Liver (tissue), 9 donors: Measurements from ENCODE around the gene UNC5B. TPM values are rescaled to one million over a fixed set of nuclear protein-coding genes. Genes with fewer than 3 reads are reported as not detected.

Experiments
- DNase-seq: peaks from one replicate; pipeline ENCODE4 v3.0.0-alpha.2; 2017; ENCODE audit warnings: low spot score
- H3K27ac ChIP-seq, 2 donors: one replicate each; pipeline ENCODE4 v1.7.0; 2013; ENCODE audit warnings: inconsistent platforms in 2 of 2, low read length in 2 of 2, control low read depth in 1 of 2, low read depth in 1 of 2, mild to moderate bottlenecking in 1 of 2
- H3K27me3 ChIP-seq, 4 donors: one replicate each; pipeline versions ENCODE4 v1.6.1 to v1.7.0; 2013; ENCODE audit warnings: low read length in 3 of 4, inconsistent platforms in 1 of 4, mild to moderate bottlenecking in 1 of 4, moderate library complexity in 1 of 4; ENCODE audit not compliant: control insufficient read depth in 4 of 4, insufficient read depth in 4 of 4
- H3K36me3 ChIP-seq, 4 donors: one replicate each; pipeline versions ENCODE4 v1.6.1 to v1.7.0; 2013; ENCODE audit warnings: low read length in 3 of 4, mild to moderate bottlenecking in 3 of 4, low read depth in 1 of 4, moderate library complexity in 1 of 4; ENCODE audit not compliant: control insufficient read depth in 4 of 4, insufficient read depth in 3 of 4
- H3K4me1 ChIP-seq, 4 donors: one replicate each; pipeline versions ENCODE4 v1.6.1 to v1.7.0; 2013; ENCODE audit warnings: low read length in 3 of 4, mild to moderate bottlenecking in 3 of 4, moderate library complexity in 1 of 4; ENCODE audit not compliant: control insufficient read depth in 4 of 4, insufficient read depth in 4 of 4
- H3K4me3 ChIP-seq, 3 donors: one replicate each; pipeline versions ENCODE4 v1.6.1 to v1.7.0; 2013; ENCODE audit warnings: low read length in 3 of 3, control low read depth in 1 of 3, low read depth in 1 of 3, mild to moderate bottlenecking in 1 of 3
- H3K9ac ChIP-seq, 2 donors: one replicate each; pipeline ENCODE4 v1.7.0; 2013; ENCODE audit warnings: low read length in 2 of 2, mild to moderate bottlenecking in 2 of 2, moderate library complexity in 2 of 2, control low read depth in 1 of 2, low read depth in 1 of 2
- H3K9me3 ChIP-seq, 4 donors: one replicate each; pipeline versions ENCODE4 v1.6.1 to v1.7.0; 2013; ENCODE audit warnings: low read length in 3 of 4; ENCODE audit not compliant: control insufficient read depth in 4 of 4
- CTCF ChIP-seq: fragments of 150-350 bp; IDR thresholded peaks from 2 replicates; pipeline ENCODE4 v1.5.1; 2017; ENCODE audit warnings: improper control_type of control experiment, low read depth, low read length; ENCODE audit not compliant: missing input control
- EGR1 ChIP-seq, 2 donors: IDR thresholded peaks; 2 replicates each; pipeline ENCODE4 v1.6.1; 2016 to 2018; ENCODE audit warnings: antibody characterized with exemption in 2 of 2, low read depth in 2 of 2
- FOXA1 ChIP-seq: IDR thresholded peaks from 2 replicates; pipeline ENCODE4 v1.6.1; 2016; ENCODE audit warnings: antibody characterized with exemption
- FOXA2 ChIP-seq: IDR thresholded peaks from 2 replicates; pipeline ENCODE4 v1.6.1; 2016; ENCODE audit warnings: antibody characterized with exemption
- GABPA ChIP-seq, 2 donors: IDR thresholded peaks in 1 of 2; conservative IDR thresholded peaks in 1 of 2; 2 replicates each; pipeline ENCODE4 v1.6.1; 2016; ENCODE audit warnings: antibody characterized with exemption in 2 of 2, mild to moderate bottlenecking in 1 of 2, moderate library complexity in 1 of 2
- HNF4A ChIP-seq, 2 donors: conservative IDR thresholded peaks; 2 replicates each; pipeline ENCODE4 v1.6.1; 2016; ENCODE audit warnings: antibody characterized with exemption in 2 of 2, mild to moderate bottlenecking in 2 of 2
- HNF4G ChIP-seq: IDR thresholded peaks from 2 replicates; pipeline ENCODE4 v1.6.1; 2016; ENCODE audit warnings: antibody characterized with exemption
- JUND ChIP-seq, 2 donors: IDR thresholded peaks; 2 replicates each; pipeline ENCODE4 v1.6.1; 2016; ENCODE audit warnings: antibody characterized with exemption in 2 of 2
- MAX ChIP-seq: IDR thresholded peaks from 2 replicates; pipeline ENCODE4 v1.6.1; 2016; ENCODE audit warnings: antibody characterized with exemption
- NR2F2 ChIP-seq: IDR thresholded peaks from 2 replicates; pipeline ENCODE4 v1.6.1; 2016; ENCODE audit warnings: antibody characterized with exemption
- RAD21 ChIP-seq, 2 donors: IDR thresholded peaks; 2 replicates each; pipeline ENCODE4 v1.6.1; 2016; ENCODE audit warnings: antibody characterized with exemption in 2 of 2, mild to moderate bottlenecking in 2 of 2
- REST ChIP-seq: IDR thresholded peaks from 2 replicates; pipeline ENCODE4 v1.6.1; 2016; ENCODE audit warnings: antibody characterized with exemption, mild to moderate bottlenecking
- RXRA ChIP-seq, 2 donors: IDR thresholded peaks; 2 replicates each; pipeline ENCODE4 v1.6.1; 2017 to 2018; ENCODE audit warnings: antibody characterized with exemption in 2 of 2, mild to moderate bottlenecking in 1 of 2
- SP1 ChIP-seq: IDR thresholded peaks from 2 replicates; pipeline ENCODE4 v1.6.1; 2018; ENCODE audit warnings: antibody characterized with exemption, mild to moderate bottlenecking
- TAF1 ChIP-seq: conservative IDR thresholded peaks from 2 replicates; pipeline ENCODE4 v1.6.1; 2016; ENCODE audit warnings: antibody characterized with exemption, mild to moderate bottlenecking
- YY1 ChIP-seq: IDR thresholded peaks from 2 replicates; pipeline ENCODE4 v1.6.1; 2016; ENCODE audit warnings: antibody characterized with exemption, mild to moderate bottlenecking
- ZBTB33 ChIP-seq: IDR thresholded peaks from 2 replicates; pipeline ENCODE4 v1.6.1; 2016; ENCODE audit warnings: antibody characterized with exemption
- WGBS: extraction: QIAGEN DNeasy Blood & Tissue Kit; methylation state at CpG from one replicate; pipeline ENCODE4 v1.1.7; 2013; 5-methylcytosine and 5-hydroxymethylcytosine counted together
- polyA plus RNA-seq, 2 donors: library from polyadenylated mRNA; stranded (reverse) in 1 of 2; unstranded in 1 of 2; fragments of 200-250 nt in 1 of 2; fragments of >200 nt in 1 of 2; fragmentation: Nextera tagmentation in 1 of 2; extraction: Ambion mirVana in 1 of 2; gene quantifications; one replicate each; pipeline versions ENCODE4 v1.2.1 to v1.2.3, GENCODE V29; 2013 to 2015
- total RNA-seq, 2 donors: library from RNA; depleted of rRNA; stranded (reverse); fragments of >200 nt; gene quantifications; one replicate each; pipeline ENCODE4 v1.2.3, GENCODE V29; 2014
- donor health status: healthy.
- donor health status: healthy.
- donor health status: healthy.
- donor health status: healthy.
- donor health status: healthy.

Gene UNC5B
- total and polyA plus RNA-seq, 4 donors = 0.56 to 1.8 (median 1.3) TPM

- TF ChIP-seq CTCF = no peak
Observed at GRCh38 chr10:71241830-71242621, 29.7 kb downstream of the UNC5B start (continued).

- Histone ChIP-seq H3K27ac (no peak overlapping the region), H3K36me3 (no peaks in the 10 kb centered on the region), H3K27me3 (no peaks in the 10 kb centered on the region), H3K4me1 (peaks cover 0 to 21% (median 5%) of the 10 kb centered on the region in 4 donors), H3K4me3 (no peak overlapping the region), H3K9ac (no peak overlapping the region), H3K9me3 (no peaks in the 10 kb centered on the region)
- no peak for DNase-seq
- 90% methylated on average over 13 of the region's 13 CpGs for WGBS
- TF ChIP-seq NR2F2 (no peak), HNF4G (no peak), ZBTB33 (no peak)
Observed at GRCh38 chr10:71242622-71243009, 30.2 kb downstream of the UNC5B start.

GRCh38 chr10:71243756-71244395, 31.5 kb downstream of the UNC5B start:
- H3K9me3 ChIP-seq = no peaks in the 10 kb centered on the region
- no peak overlapping the region for H3K9ac ChIP-seq
- no peaks in the 10 kb centered on the region for H3K36me3 ChIP-seq
- H3K27ac ChIP-seq = peak overlapping the region in 1 of 2 donors; percentile 19
- 79% methylated on average over 6 of the region's 6 CpGs for WGBS
- H3K4me1 ChIP-seq = peaks cover 0 to 21% (median 7%) of the 10 kb centered on the region in 4 donors
- TF ChIP-seq NR2F2 = no peak
- no peak for TF ChIP-seq SP1
- no peak for TF ChIP-seq RAD21 (IDR thresholded peaks at IDR 0.05)
- no peak for TF ChIP-seq MAX
- no peak for TF ChIP-seq FOXA2
- no peak for TF ChIP-seq CTCF
- no peak for TF ChIP-seq RXRA (IDR thresholded peaks at IDR 0.05)
- TF ChIP-seq JUND (IDR thresholded peaks at IDR 0.05) = no peak
- no peak for TF ChIP-seq REST
- TF ChIP-seq TAF1 = no peak
- TF ChIP-seq HNF4A (conservative IDR thresholded peaks at IDR 0.05) = no peak
- TF ChIP-seq ZBTB33 = no peak
- no peak for TF ChIP-seq GABPA (IDR thresholded peaks at IDR 0.05 in 1 of 2, conservative IDR thresholded peaks at IDR 0.05 in 1 of 2)
- TF ChIP-seq YY1 = no peak
- TF ChIP-seq FOXA1 = no peak
- no peak for TF ChIP-seq HNF4G
- no peak for TF ChIP-seq EGR1 (IDR thresholded peaks at IDR 0.05; ENCODE audit: low read depth in 2 of 2)
- DNase-seq = no peak
- no peak overlapping the region for H3K4me3 ChIP-seq
- no peaks in the 10 kb centered on the region for H3K27me3 ChIP-seq
